Left colon (tissue), 2 donors: Measurements from ENCODE around the gene LYSET. TPM values are rescaled to one million over a fixed set of nuclear protein-coding genes. Genes with fewer than 3 reads are reported as not detected.
A peak's percentile ranks its signal among the peaks of the same experiment; 100 is the strongest.
"Not testable (repeated sequence)": the region's sequence is repeated elsewhere in the genome, so short reads cannot be mapped to it uniquely, and the experiment has no call there.

ENCODE experiments used
- ATAC-seq: fragments of 200-7000 bp; cut with Tn5 transposase; one replicate; pipeline ENCODE4 v1.9.1; 2020; ENCODE audit warnings: mild to moderate bottlenecking, moderate library complexity
- DNase-seq, 2 donors: peaks; one replicate each; pipeline ENCODE4 v3.0.0-alpha.2; 2020
- intact Hi-C, 2 donors: fragments of 100-400 bp; cut with DNase I in 1 of 2; cut with micrococcal nuclease in 1 of 2; formaldehyde crosslinking; loops; one replicate each; pipeline versions ENCODE4 v1.11.2 to v1.14.0; 2022; cut with DNase I, micrococcal nuclease
- long read RNA-seq: library from polyadenylated mRNA; unstranded; transcript quantifications from one replicate; pipeline ENCODE4 v2.0.0, GENCODE V29; 2021
- total RNA-seq, 2 donors: library from RNA; stranded (reverse); fragmentation: NEBNext Ultra II Directional; extraction: Animal tissue kit (Norgen Biotek cat#: 25700); gene quantifications; one replicate each; pipeline ENCODE4 v1.2.1, GENCODE V29; 2021
- donor health status: DM: no; HTN: no; CAD: no.
- donor health status: DM: yes; HTN: yes; CAD: no.

The LYSET gene, protein sequence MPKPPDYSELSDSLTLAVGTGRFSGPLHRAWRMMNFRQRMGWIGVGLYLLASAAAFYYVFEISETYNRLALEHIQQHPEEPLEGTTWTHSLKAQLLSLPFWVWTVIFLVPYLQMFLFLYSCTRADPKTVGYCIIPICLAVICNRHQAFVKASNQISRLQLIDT
- total RNA-seq, result 10 to 100 TPM; 30.0 to 32.0 TPM
- long read RNA-seq, transcript TMEM251-202 (2 exons, 1,303 nt), result minor isoform, 9 of 30 reads
- long read RNA-seq, transcript TMEM251-201 (2 exons, 909 nt), result major isoform, 21 of 30 reads
- long read RNA-seq, partial matches to known transcripts, result 0 of 30 reads
- long read RNA-seq, other reads (novel, unspliced or antisense), result 0 of 30 reads

DNA sequence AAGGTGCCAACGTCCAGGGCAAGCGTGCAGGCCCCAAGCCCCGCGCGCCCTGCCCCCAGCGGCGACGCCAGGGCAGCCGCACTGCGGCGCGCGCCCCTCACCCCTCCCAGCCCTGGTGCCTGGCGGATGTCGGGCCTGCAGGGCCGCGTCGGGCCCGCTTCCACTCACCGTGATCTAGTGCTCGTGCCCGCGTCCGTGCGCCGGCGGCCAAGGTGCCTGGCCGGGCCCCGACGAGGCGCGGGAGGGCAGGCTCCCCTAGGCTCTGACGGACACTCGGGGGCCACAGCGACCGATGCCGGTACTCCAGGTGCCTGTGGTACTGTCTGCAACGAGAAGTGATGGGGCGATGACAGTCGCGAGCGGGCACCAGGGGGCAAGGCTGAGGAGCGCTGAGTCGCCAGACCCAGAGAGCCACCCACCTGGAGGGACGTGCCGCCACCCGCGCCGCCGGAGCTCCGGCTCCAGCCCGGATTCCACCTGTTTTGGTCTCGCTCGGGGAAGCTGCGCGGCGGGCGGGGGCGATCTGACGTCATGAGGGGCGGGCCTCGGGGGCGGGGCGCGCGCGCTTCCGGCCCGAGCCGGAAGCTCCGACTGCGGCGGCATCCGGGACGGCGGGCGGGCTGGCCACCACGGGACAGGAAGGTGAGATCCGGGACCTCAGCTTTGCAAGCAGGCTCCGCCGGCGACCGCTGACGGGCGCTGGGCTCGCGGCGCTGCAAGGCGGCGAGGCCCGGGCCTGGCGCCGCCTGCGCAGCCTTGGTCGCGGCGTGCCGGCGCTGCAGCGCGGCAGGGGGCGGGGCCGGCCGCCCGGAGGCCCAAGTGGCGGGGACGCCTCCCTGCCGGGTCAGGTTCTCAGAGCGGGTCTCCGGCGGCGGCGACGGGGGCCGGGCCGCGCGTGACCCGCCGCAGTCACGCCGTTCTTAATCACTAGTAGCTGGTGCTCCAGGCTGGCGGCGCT lies at the start of gene LYSET, which contains the start of gene MOAP1:
LYSET (plus strand) TSS at position 927 of the 958 bp plus-strand sequence. CDS start 89 bp downstream, outside the sequence.
MOAP1 (minus strand) TSS at position 507 of the 958 bp plus-strand sequence. CDS start 655 bp downstream, outside the sequence.
- peak; percentile 90 for ATAC-seq
- DNase-seq, result peak; percentile 88 to 91
- intact Hi-C loops, result no loop called here

DNA sequence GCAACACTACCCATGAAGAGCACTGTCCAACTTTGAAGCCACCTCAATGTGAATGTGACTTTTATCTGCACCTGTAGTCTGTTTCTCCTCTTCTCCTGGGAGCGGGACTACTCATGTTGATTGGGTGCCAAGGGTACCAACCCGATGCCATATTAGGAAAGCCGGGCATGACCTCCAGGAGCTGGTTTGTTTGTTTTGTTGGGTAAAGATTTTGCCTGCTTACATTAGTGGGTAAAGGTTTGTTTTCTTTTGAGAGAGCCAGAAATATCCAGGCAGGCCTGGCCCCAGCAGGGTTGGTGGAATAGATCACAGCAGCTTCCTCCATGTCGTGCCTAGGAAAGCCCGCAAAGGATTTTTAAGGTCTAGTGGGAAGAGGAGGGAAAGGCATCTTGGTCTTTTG lies 49.7 kb upstream of the LYSET start:
- intact Hi-C loops, result loop anchor here in 1 of 2 donors (5.0 kb wide), 1 partner anchor 183 kb away; no protein-coding TSS in a partner anchor
- peak in 1 of 2 donors; percentile 28 for DNase-seq
- ATAC-seq, result peak; percentile 28

DNA sequence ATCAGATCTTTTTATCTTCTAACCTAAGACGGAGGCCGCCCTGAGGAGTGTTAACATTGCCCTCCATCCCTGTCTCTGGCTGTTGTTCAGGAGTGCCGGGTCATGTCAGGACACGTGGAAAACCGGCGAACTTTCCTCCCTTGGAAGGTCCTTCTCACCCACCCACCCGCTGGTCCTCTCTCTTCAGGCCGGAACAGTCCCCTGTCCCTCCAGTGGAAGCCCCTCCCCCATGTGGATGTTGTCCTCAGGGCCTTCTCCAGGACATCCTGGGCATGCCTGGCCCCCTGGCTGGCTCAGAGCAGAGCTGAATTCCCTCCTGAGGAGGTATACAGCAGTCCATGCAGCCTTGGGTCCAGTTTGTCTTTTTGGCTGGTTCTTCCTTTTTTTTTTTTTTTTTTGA lies 49.1 kb upstream of the LYSET start:
- DNase-seq (no peak), ATAC-seq (no peak)
- intact Hi-C loops, result loop anchor here in 1 of 2 donors (5.0 kb wide), 1 partner anchor 184 kb away; no protein-coding TSS in a partner anchor

DNA sequence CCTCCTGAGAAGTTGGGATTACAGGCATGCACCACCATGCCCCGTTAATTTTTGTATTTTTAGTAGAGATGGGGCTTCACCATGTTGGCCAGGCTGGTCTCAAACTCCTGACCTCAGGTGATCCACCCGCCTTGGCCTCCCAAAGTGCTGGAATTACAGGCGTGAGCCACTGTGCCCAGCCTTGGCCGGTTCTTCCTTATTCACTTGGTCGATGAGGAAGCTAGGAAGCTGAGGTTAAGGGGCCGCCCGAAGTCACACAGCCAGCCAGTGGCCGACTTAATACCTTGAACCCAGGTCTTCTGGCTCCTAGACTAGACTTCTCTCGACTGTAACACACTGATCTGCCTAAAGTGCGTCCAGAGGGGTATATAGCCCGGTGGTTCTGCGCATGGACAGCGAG lies 48.6 kb upstream of the LYSET start:
- ATAC-seq, DNase-seq: not testable (repeated sequence)
- intact Hi-C loops, result loop anchor here in 1 of 2 donors (5.0 kb wide), 1 partner anchor 184 kb away; no protein-coding TSS in a partner anchor

DNA sequence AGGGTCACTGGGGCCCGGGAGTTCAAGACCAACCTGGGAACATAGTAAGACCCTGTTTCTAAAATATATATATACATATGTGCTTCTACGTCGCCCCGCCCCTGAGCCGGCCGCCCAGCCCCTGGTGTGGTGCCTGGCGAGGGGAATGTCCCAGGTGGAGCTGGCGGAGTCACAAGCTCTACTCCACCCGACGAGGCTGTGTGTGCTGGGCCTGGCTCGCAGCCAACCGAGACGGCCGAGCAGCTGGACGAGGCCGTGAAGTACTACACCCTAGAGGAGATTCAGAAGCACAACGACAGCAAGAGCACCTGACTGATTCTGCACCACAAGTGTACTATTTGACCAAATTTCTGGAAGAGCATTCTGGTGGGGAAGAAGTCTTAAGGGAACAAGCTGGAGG lies 47.3 kb upstream of the LYSET start:
- intact Hi-C loops, result loop anchor here in 1 of 2 donors (5.0 kb wide), 1 partner anchor 186 kb away; no protein-coding TSS in a partner anchor
- DNase-seq (peak; percentile 87), ATAC-seq (peak; percentile 96)

DNA sequence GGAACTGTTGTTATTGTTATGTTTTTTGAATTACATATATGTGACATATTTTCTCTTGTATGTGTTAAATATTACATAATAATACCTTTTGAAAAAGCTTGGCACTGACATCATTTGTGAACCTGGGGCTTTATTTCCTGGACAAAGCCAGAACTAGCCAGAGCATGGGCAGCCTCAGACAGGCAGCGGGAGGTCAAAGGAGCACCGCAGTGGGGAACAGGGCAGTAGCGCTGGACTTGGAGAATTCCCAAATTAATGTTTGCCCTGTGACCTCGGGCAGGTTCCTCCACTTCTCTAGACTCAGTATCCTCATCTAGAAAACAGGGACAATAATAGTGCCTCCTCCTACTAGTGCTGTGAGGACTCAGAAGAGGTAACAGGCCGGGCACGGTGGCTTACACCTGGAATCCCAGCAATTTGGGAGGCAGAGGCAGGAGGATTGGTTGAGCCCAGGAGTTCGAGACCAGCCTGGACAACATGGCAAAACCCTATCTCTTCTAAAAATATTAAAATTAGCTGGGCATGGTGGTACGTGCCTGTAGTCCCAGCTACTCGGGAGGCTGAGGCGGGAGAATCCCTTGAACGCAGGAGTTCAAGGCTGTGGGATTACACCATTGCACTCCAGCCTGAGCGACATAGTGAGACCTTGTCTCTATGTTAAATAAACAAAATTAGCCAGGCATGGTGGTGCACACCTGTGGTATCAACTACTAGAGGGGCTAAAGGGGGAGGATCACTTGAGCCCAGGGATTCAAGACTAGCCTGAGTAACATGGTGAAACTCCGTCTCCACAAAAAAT lies 42.1 kb upstream of the LYSET start:
- ATAC-seq, result no peak
- intact Hi-C loops, result loop anchor here in 1 of 2 donors (10.0 kb wide), 1 partner anchor 198 kb away; no protein-coding TSS in a partner anchor
- DNase-seq, result no peak

DNA sequence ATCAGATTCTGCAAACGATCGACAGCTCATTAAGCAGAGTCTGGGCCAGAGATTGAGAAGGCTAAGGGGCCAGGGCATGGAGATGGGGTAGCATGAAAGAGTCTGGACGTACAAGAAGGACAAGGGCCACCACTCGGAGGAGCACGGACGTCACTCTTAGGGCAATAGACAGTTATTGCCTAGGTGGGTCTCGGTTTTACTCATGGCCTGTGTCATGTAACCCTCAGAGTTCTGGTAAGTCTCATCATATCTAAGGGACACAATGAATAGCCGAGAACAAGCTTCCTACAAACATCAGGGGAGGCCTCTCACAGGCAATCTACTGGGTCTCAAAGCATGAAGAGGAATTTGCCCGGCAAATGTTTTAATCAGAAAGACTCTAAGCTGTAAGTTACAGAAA lies 39.0 kb upstream of the LYSET start:
- DNase-seq (no peak), ATAC-seq (no peak)
- intact Hi-C loops, result loop anchor here (5.0 to 10.0 kb wide), 2 partner anchors 201 to 339 kb away; no protein-coding TSS in a partner anchor

DNA sequence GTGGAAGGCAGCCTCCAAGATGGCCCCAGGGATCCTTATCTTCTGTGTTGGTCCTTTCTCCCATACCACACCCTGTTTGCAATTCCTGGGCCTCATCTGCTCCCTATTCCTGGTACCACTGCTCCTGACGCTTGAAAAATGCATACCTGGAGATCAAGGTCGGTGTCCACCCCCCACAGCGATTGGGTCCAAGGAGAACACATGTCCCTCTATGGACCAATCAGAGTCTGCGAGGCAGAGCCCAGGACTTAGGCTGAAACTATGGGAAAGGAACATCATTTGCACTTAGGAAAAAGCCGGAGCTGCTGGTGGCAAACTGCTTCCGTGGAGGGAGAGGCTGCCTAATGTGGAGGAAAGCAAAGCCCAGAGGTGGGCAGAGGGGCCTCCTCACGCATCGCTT lies 36.1 kb upstream of the LYSET start:
- intact Hi-C loops, result loop anchor here (5.0 to 10.0 kb wide), 2 partner anchors 204 to 342 kb away; no protein-coding TSS in a partner anchor
- DNase-seq, result no peak
- no peak for ATAC-seq

DNA sequence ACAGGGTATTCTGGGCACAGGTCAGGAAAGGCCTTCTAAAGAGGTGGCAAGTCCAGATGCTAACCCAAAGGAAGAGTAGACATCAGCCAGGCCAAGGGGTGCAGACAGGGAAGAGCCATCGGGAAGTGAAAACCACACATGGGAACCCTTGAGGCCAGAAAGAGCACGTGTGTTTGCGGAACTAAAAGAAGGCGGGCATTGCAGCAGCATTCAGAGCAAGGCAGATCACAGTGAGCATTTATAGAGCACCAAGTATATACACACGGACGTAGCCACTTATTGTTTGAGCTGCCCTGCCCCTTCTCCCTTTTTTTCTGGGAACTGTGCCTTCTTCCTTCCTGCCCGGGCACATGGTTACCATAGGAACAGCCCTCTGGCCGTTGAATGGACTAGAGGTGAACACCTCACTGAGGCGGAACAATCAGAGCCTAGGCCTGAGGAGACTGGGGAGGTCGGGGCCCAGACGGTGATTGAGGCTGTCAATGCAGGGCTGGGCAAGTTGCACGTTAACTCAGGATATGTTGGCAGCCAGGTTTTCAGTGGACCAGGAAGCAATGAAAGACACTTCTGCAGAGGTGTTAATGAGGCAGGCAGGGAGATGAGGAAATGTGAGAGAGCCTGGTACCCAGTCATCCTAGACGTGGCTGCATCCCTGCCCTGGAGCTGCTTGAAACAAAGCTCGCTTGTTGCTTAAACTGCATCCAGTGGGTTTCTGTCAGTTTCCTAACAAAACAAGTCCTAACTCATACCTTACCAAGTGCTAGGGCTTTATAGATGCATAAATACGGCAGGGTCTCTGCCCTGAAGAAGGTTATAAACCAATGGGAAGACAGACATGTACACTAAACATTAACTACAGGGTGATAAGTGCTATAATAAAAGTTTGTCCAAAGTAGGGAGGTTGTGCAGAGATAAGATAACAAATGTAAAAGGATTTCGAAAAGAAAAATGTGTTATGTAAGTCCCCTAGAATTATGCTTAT lies 34.6 kb upstream of the LYSET start:
- intact Hi-C loops, result no loop called here
- ATAC-seq (peak; percentile 99), DNase-seq (peak; percentile 72 to 86)

DNA sequence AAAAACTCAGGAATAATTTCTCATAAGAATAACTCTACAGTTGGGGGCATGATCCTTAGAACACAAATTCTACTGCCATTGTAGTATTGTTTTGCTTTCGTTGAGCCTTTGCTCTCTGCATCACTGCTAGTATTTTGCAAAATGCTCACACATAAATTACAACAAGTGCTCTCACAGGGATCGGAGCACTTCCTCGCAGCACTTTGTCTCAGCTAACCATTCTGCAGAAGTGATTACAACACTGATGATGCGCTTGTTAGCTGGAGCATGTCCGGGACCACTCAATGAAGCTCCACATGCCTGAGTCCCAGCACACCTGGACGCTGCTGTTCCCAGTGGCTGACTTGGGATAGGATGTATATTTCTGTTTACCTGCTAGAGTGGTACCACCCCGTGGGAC lies 32.0 kb upstream of the LYSET start:
- intact Hi-C loops, result no loop called here
- DNase-seq, result no peak
- ATAC-seq, result no peak

DNA sequence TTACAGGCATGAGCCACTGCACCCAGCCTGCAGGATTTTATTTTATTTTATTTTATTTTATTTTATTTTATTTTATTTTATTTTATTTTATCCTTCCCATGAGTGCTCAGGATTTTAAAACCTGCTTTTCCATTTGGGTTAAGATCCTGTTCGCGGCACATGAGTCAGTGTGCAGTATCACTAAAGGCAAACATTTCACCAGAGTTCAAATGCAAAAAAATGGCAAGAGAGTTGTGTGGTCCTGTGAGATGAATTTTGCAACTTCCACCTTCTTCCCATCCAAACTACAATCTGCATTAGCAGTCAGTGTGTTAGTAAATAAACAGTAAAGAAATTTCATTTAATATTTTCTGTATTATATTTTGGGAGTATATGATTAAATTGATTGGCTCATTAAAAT lies 29.4 kb upstream of the LYSET start:
- DNase-seq, result no peak
- intact Hi-C loops, result no loop called here
- no peak for ATAC-seq

DNA sequence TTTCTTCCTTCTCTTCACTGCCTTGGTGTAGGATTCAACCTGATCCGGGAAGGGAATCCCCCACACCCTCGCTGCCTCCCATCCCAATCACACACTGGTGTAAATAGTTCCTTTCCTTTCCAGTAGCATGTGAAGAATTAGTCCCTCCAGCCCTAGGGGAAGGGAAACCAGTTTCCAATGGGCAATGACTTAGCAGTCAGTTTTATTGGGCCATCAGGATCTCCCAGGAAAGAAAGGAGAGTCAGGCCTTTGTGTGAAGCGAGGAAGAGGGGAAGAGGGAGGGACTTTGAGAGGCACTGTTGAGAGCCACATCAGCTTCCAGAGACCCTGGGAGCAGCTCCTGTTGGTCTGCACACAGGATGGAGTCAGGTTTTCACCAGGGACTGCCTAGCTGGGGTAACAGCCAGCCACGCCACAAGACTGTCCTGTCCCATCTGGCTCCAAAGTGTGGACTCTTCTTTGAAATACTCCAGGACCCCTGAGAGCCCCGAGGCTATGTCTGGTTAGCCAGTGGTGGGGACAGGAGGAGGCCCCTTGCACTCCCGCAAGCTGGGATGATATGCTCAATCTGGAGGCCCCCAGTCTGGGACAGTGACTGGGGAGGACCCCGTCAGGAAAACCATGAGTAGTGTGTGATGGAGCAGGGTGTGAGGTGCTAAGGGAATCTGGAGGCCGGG lies 28.3 kb upstream of the LYSET start:
- ATAC-seq (no peak), DNase-seq (no peak)
- intact Hi-C loops, result no loop called here

DNA sequence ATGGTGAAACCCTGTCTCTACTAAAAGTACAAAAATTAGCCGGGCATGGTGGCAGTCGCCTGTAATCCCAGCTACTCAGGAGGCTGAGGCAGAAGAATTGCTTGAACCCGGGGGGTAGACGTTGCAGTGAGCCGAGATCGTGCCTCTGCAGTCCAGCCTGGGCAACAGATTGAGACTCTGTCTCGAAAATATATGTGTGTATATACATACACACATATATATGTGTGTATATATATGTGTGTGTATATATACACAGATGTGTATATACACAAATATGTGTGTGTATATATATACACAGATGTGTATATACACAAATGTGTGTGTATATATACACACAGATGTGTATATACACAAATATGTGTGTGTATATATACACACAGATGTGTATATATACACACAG lies 26.8 kb upstream of the LYSET start:
- DNase-seq, intact Hi-C loops, ATAC-seq: not testable (repeated sequence)

DNA sequence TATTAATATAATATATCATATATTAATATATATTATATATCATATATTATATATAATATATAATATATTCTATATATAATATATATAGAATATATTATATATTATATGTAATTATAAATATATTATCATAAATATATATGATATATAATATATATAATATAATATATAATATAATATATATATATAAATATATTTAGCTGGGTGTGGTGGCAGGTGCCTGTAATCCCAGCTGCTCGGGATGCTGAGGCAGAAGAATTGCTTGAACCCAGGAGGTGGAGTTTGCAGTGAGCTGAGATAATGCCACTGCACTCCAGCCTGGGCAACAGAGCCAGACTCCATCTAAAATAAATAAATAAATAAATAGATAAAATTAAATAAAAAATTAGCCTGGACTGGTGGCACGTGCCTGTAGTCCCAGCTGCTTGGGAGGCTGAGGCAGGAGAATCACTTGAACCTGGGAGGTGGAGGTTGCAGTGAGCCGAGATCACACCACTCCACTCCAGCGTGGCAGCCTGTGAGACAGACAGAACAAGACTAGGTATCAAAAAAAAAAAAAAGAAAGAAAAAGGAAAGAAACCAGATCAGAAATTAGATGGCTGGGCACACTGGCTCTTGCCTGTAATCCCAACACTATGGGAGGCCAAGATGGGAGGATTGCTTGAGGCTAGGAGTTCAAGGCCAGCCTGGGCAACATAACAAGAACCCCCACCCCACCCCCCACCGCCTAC lies 25.3 kb upstream of the LYSET start:
- DNase-seq, intact Hi-C loops: not testable (repeated sequence)
- ATAC-seq, result peak; percentile 5

DNA sequence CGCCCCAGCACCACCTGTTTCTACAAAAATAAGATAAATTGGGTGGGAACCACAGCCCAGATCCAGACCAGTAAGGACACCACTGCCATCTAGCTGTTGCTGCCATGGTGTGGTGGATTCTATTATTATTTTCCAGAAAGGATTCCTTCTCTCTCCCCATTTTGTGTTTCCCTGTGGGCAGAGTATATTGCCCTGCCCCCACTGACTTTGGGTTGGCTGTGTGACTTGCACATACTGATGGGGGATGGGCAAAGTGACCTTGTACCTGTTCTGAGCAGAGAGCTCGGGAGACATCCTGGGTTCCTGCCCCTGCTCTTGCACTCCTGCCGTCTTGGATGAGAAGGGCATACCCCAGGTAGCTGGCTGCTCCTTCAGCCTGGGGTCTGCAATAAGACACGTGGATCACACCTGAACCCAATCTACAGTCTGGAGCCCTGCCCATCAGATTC lies 24.7 kb upstream of the LYSET start:
- intact Hi-C loops, result no loop called here
- ATAC-seq, result peak; percentile 65
- peak in 1 of 2 donors; percentile 18 for DNase-seq

DNA sequence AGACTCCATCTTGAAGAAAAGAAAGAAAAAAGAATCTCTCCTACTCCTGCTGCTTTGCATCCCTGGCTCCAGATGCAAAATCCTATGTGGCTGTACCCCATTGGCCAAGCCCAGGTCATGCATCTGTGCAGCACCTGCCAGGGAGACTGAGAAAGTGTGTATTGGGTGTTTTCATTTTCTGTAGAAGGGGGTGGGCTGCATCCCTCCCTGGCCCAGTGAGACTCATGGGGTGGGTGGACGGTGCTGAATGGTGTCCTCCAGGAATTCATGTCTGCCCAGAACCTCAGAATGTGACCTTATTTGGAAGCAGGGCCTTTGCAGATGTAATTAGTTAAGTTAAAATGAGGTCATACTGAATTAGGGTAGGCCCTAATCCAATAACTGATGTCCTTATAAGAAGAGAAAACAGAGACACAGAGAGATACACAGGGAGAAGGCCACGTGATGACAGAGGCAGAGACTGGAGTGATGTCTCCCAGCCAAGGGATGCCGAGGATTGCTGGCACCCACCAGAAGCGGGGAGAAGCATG lies 23.6 kb upstream of the LYSET start:
- DNase-seq (no peak), ATAC-seq (no peak)
- intact Hi-C loops, result no loop called here
